Mesothelial cell of epicardium (in vitro differentiated cells): Measurements from ENCODE around the gene EXOSC7. TPM values are rescaled to one million over a fixed set of nuclear protein-coding genes. Genes with fewer than 3 reads are reported as not detected.
A peak's percentile ranks its signal among the peaks of the same experiment; 100 is the strongest.

ENCODE experiments used
- DNase-seq, 2 experiments: peaks; one replicate each; pipeline ENCODE4 v3.0.0; 2021; ENCODE audit warnings: low spot score in 2 of 2; ENCODE audit not compliant: unreplicated experiment in 2 of 2
- H3K27ac Mint-ChIP-seq: 2 replicates; pipeline ENCODE4 v1.8.0; 2021; ENCODE audit warnings: mixed read lengths
- H3K27me3 Mint-ChIP-seq: 2 replicates; pipeline ENCODE4 v1.8.0; 2021; ENCODE audit warnings: low read depth, mixed read lengths
- H3K36me3 Mint-ChIP-seq: 2 replicates; pipeline ENCODE4 v1.8.0; 2021; ENCODE audit warnings: mixed read lengths
- H3K4me1 Mint-ChIP-seq: 2 replicates; pipeline ENCODE4 v1.8.0; 2021; ENCODE audit warnings: mixed read lengths
- H3K4me3 Mint-ChIP-seq: 2 replicates; pipeline ENCODE4 v1.8.0; 2021; ENCODE audit warnings: mild to moderate bottlenecking, moderate library complexity, mixed read lengths
- H3K9me3 Mint-ChIP-seq: 2 replicates; pipeline ENCODE4 v1.8.0; 2021; ENCODE audit warnings: mixed read lengths
- total RNA-seq: library from RNA; stranded (reverse); gene quantifications from 3 replicates; pipeline ENCODE4 v1.2.1, GENCODE V29; 2021
- TF ChIP-seq, protein P1 (sequence below): fragments of 200-600 bp; sonication (generic); IDR thresholded peaks from one replicate; pipeline ENCODE4 v1.5.0; 2021; ENCODE audit warnings: antibody characterized with exemption; ENCODE audit not compliant: unreplicated experiment

The EXOSC7 gene
- total RNA-seq, 1 donor from 2014 or later = 53.6 TPM

DNA sequence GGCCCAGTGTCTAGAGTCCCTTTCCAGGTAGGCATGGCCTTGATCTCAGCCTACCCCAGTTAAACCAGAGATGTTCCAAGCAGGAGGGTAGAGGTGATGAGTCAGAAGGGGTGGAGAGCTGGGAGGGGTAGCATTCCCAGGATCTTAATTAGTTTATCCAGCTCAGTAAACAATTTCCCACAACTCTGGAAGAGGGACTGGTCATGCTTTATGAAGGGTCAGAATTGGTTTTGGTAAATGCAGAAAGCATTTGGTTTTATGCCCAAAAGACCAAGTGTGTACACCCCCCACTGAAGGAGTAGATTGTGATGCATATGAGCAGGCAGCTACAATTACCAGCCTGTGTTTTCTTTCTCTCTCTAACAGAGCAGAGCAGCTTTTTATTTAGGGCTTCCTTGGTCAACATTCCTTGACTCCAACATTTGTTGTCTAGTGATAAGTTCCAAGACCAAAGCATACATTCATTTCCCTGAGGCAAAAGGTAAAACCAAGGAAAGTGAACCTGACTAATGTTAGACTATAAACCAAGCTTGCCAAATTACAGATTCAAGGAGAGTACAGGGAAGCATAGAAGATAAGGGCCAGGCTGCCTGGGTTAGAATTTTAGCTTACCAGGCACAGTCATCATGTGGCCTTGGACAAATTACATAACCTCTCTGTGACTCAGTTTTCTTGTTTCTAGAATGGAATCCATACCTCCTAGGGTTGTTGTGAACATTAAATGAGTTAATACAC lies 17.6 kb downstream of the EXOSC7 start:
- Mint-ChIP-seq H3K9me3 (no peaks in the 10 kb centered on the region), H3K4me1 (peaks cover 33% of the 10 kb centered on the region), H3K36me3 (peaks cover 15% of the 10 kb centered on the region), H3K27ac (no peak overlapping the region), H3K27me3 (no peaks in the 10 kb centered on the region), H3K4me3 (no peak overlapping the region)
- DNase-seq = no peak
- TF ChIP-seq, protein P1, sequence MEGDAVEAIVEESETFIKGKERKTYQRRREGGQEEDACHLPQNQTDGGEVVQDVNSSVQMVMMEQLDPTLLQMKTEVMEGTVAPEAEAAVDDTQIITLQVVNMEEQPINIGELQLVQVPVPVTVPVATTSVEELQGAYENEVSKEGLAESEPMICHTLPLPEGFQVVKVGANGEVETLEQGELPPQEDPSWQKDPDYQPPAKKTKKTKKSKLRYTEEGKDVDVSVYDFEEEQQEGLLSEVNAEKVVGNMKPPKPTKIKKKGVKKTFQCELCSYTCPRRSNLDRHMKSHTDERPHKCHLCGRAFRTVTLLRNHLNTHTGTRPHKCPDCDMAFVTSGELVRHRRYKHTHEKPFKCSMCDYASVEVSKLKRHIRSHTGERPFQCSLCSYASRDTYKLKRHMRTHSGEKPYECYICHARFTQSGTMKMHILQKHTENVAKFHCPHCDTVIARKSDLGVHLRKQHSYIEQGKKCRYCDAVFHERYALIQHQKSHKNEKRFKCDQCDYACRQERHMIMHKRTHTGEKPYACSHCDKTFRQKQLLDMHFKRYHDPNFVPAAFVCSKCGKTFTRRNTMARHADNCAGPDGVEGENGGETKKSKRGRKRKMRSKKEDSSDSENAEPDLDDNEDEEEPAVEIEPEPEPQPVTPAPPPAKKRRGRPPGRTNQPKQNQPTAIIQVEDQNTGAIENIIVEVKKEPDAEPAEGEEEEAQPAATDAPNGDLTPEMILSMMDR = no peak

DNA sequence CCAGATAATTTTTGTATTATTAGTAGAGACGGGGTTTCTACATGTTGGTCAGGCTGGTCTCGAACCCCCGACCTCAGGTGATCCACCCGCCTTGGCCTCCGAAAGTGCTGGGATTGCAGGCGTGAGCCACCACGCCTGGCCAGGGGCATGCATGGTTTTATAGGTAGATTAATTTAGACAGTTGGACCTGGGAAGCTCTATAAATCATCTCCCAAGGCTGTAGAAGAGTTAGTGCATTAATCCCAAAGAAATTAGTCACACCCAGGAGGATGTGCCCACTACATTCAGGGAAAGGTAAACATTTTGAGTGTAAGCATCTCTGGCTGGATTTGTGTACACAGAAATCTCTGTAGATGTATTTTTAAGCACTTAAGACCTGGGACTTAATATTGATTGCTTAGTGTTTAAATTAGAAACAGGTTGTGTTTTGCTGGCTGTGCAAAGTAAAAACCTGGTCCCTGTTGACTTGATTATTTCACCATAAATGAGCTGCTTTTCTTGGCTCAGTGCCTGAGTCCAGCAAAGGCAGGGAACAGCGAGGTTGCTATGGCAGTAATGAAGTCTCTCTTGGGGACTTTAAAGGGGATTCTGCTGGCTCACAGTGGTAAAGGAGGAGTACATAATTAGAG lies 19.2 kb downstream of the EXOSC7 start:
- Mint-ChIP-seq H3K4me1 (peaks cover 33% of the 10 kb centered on the region), H3K9me3 (no peaks in the 10 kb centered on the region), H3K36me3 (peaks cover 21% of the 10 kb centered on the region), H3K27ac (peak overlapping the region; percentile 89), H3K27me3 (no peaks in the 10 kb centered on the region), H3K4me3 (no peak overlapping the region)
- TF ChIP-seq, protein P1 = no peak
- peak in 1 of 2 experiments; percentile 47 for DNase-seq

DNA sequence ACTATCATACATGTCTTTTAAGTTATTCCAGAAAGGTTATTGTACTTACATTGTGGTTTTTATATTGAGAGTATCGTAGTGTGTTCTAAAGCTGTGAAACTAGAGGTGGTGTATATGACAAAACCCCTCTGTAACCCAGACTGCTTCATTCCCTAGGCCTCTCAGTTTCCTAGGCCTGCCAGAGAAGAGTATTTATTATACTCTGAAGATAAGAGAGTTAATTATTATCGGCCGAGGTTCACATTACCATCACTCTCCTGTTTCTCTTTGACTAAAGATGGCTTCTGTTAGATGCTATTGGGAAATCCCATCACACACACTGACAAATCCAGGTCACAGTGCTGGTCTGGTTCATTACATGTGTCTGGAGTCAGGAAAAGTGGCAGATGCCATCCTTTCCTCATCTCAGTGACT lies 20.5 kb downstream of the EXOSC7 start:
- Mint-ChIP-seq H3K4me3 (no peak overlapping the region), H3K27ac (peak overlapping the region; percentile 89), H3K9me3 (no peaks in the 10 kb centered on the region), H3K4me1 (peaks cover 33% of the 10 kb centered on the region), H3K27me3 (no peaks in the 10 kb centered on the region), H3K36me3 (peaks cover 27% of the 10 kb centered on the region)
- TF ChIP-seq, protein P1 = no peak
- no peak for DNase-seq

DNA sequence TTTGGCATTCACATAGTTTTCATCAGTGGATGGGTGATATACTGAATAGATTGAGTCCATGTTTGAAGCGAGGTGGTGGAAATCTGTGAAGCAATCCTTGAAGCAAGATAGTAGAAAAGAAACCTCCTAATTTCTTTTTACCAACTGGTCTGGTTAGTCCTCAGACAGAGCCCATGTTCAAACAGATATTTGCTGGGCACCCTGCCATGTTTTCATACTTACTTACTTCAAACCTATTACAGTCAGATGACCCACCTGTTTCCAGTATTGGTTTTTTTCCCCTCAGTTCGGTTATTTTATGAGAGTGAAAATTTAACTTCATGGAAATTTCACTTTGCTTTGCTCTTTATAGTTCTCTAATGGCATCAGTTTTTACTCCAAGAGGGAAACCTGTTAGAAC lies 23.7 kb downstream of the EXOSC7 start:
- DNase-seq = no peak
- no peaks in the 10 kb centered on the region for H3K27me3 Mint-ChIP-seq
- peaks cover 44% of the 10 kb centered on the region for H3K36me3 Mint-ChIP-seq
- no peak overlapping the region for H3K27ac Mint-ChIP-seq
- peaks cover 24% of the 10 kb centered on the region for H3K4me1 Mint-ChIP-seq
- H3K9me3 Mint-ChIP-seq = peaks cover 8% of the 10 kb centered on the region
- TF ChIP-seq, protein P1 = no peak
- H3K4me3 Mint-ChIP-seq = no peak overlapping the region

DNA sequence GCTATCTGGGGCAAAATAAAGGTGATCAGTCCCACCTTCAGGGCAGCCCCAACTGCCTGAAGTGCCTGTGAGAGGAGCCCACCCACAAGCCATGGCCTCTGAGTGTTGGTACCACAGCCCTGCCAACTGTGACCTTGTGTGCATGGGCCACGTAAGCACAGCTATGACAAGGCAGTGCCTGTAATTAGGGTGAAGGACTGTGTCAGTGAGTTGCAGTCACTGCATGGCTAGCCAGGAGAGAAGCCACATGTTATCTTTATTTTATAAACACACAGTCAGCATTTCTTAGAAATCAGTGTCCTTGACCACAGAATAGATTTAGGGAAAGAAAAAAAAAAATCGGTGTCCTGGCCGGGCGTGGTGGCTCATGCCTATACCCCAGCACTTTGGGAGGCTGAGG lies 24.8 kb downstream of the EXOSC7 start:
- Mint-ChIP-seq H3K9me3 (peaks cover 16% of the 10 kb centered on the region), H3K4me3 (no peak overlapping the region), H3K4me1 (peaks cover 13% of the 10 kb centered on the region), H3K36me3 (peaks cover 54% of the 10 kb centered on the region), H3K27me3 (no peaks in the 10 kb centered on the region), H3K27ac (no peak overlapping the region)
- no peak for DNase-seq
- TF ChIP-seq, protein P1 = no peak
